ENCODE measurements around the gene TSPAN2.
"Not testable (repeated sequence)": the region's sequence is repeated elsewhere in the genome, so short reads cannot be mapped to it uniquely, and the experiment has no call there.

TSPAN2 gene

DNA sequence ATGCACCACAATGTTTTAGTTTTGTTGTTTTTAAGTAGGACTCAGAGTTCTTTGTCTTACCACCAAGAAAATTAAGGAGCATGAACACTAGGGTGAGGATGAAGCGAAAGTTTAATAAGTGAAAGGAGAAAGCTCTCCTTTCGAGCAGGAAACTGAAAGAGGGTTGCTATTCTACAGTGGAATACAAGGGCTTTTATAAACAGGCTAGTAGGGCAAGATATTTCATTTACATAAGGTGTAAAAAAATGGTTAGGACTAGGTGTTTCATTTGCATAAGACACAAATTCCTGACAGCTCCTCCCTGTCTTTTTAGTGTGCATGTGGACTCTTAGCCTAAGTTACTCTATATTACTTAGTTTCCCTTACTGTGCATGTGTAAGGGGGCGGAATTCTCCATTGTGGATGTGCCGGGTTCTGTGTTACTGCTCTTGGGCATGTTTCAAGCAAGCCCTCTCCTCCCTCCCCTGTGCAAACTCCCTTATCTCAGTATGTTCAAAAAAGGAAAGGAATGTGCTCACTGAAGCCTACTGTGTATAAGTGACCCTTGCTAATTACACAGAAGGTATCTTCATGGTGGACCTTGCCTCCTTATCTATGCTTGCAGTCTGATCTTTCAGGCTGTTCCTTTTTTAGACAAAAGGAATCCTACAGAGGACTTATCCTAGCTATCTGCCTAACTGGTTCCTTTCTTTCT, 52.3 kb downstream of the TSPAN2 start:
- DNase-seq (ENCODE audit: low read depth, low spot score): no peak

DNA sequence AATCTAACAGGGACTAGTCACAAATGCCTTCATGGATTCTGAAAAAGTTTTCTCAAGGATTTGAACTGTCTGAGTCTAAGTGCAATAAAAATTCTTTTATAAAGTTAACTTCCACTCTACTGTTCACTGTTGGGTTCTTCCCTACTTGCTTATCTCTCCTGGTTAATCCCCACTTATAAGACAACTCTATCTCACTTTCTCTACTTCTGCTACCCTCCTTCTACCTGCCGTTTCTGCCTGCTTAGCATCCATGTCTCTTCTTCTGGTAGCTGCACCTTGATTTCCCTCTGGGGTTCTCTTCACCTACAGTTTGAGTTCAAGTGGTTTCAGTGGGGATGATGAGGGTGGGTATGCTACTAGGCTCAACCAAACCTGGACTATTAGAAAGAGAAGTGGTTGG, 53.7 kb downstream of the TSPAN2 start:
- DNase-seq (ENCODE audit: low read depth, low spot score): no peak

DNA sequence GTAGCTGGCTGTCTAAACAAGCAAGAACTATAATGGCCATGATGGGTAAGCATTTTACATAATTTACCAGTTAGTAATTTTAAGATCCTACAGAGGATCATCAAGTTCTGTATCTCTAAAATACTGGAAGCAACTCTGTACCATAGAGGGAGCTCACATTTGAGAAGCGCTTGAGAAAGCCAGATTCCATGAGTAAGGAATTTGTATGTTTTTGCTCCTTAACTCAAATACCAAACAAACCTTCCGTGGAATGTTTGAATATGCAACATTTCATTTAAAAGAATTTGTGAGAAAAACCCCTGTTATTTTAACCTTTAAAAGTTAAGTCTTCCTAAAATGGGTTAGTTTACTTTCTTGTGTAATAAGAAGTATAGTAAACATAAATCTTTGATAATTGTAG, 57.7 kb downstream of the TSPAN2 start:
- DNase-seq (ENCODE audit: low read depth, low spot score): no peak

DNA sequence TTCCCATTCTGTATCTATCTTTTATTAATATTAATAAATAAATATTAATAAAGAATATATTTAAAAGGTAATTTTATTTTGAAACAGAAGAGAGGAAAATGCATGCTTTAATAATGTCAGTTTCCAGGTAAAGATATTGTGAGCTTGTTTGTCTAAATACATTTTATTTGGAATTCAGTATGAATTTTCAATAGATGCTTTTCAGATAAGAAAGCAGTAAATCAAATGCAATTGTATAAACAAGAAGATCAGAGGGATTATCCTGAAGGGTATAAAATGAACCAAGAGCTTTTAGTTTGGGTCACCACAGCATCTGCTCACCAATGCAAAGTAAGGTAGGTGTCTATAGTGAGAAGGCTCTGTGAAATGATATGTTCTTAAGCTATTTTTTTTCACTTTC, 59.8 kb downstream of the TSPAN2 start, which contains the start of gene TSHB:
Gene TSHB, plus strand, starts transcription at position 301 of the 400 bp plus-strand sequence. CDS start 3,537 bp downstream, outside the sequence.
- DNase-seq (ENCODE audit: low read depth, low spot score): no peak

DNA sequence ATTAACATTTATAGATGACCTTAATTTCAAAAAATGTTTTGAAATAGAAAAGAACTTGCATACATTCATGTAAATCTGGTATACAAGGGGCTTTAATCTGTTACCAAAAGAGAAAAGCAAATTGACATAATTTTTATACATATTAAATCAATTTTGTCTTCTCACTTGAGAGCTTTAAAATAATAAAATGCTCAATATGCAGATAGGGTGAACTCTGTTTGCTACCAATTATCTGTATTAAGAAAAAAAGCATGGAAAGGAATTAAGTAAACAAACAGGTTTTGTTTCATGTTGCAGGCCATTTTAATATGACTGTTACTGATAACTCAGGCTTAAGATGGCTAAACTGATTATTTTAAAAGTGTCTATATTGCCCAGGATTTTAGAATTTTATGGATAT, 65.7 kb downstream of the TSPAN2 start:
- DNase-seq (ENCODE audit: low read depth, low spot score): no peak

DNA sequence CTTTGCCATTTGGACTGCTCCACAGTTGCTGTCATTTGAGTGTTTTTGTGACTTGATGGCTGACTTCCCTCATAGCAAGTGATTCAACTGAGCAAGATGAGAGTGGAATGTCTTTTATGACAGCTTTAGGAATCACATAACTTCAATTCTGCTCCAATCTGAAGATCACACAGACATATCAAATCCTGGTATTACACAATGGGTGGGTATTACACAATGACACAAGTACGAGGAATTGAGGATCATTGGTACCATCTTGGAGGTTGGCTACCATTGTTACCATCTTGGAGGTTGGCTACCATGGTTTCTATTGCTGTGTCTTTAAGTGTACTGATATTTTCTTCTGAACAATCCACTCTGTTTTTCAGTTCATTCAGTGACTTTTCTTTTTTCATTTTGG, 68.2 kb downstream of the TSPAN2 start:
- DNase-seq (ENCODE audit: low read depth, low spot score): no peak

DNA sequence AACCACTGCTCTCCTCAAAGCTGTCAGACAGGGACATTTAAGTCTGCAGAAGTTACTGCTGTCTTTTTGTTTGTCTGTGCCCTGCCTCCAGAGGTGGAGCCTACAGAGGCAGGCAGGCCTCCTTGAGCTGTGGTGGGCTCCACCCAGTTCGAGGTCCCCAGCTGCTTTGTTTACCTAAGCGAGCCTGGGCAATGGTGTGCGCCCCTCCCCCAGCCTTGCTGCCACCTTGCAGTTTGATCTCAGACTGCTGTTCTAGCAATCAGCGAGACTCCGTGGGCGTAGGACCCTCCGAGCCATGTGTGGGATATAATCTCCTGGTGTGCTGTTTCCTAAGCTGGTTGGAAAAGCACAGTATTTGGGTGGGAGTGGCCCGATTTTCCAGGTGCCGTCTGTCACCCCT, 69.8 kb downstream of the TSPAN2 start:
- DNase-seq (ENCODE audit: low read depth, low spot score): not testable (repeated sequence)

DNA sequence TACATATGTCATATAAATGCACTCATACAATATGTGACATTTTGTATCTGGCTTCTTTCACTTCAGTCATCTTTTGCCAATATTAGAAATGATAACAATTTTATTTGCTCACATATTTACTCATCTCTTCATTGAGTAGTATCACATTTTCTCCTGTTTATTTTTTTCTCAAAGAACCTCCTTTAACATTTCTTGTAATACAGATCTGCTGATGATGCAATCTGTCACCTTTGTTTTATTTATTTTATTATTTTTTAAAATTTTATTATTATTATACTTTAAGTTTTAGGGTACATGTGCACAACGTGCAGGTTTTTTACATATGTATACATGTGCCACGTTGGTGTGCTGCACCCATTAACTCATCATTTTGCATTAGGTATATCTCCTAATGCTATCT, 75.5 kb downstream of the TSPAN2 start:
- no peak for DNase-seq (ENCODE audit: low read depth, low spot score)

DNA sequence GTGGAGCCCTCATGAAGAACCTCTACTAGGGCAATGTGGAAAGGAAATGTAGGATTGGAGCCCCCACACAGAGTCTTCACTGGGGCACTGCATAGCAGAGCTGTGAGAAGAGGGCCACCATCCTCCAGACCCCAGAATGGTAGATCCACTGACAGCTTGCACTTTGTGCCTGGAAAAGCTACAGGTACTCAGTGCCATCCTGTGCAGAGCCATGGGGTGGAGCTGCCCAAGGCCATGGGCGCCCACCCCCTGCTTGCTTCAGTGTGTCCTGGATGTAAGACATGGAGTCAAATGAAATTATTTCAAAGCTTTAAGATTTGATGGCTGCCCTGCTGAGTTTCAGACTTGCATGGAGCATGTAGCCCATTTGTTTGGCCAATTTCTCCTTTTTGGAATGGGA, 76.9 kb downstream of the TSPAN2 start:
- no peak for DNase-seq (ENCODE audit: low read depth, low spot score)

DNA sequence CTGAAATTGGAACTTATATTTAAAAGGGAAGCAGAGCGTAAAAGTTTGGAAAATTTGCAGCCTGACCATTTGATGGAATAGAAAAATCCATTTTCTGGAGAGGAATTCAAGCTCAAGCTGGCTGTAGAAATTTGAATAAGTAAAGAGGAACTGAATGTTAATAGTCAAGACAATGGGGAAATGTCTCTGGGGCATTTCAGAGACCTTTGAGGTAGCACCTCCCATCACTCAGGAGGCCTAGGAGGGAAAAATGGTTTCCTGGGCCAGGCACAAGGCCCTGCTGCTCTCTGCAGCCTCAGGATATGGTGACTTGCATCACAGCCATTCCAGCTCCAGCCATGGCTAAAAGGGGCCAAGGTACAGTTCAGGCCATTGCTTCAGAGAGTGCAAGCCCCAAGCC, 77.3 kb downstream of the TSPAN2 start:
- no peak for DNase-seq (ENCODE audit: low read depth, low spot score)

DNA sequence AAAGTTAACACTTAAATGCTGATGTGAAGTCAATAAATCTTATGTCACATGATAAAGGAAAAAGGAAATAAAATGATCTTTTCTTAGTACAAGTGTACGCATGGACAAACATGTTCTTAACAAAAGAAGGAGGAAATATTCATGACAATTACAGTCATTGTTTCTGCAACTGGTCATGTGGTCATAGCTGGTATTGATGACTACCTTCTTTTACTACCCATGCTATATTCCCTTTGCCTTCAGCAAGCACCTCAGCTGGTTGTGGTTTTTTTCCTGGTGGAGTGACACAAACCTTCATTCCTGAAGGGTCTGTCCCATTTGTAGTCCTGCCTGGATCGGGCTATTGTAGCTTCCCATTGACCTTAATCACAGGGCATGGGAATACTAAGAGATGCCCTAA, 83.1 kb downstream of the TSPAN2 start:
- DNase-seq (ENCODE audit: low read depth, low spot score): no peak
